Measurements from ENCODE around the gene IFT52.
A peak's percentile ranks its signal among the peaks of the same experiment; 100 is the strongest.

The IFT52 gene

DNA sequence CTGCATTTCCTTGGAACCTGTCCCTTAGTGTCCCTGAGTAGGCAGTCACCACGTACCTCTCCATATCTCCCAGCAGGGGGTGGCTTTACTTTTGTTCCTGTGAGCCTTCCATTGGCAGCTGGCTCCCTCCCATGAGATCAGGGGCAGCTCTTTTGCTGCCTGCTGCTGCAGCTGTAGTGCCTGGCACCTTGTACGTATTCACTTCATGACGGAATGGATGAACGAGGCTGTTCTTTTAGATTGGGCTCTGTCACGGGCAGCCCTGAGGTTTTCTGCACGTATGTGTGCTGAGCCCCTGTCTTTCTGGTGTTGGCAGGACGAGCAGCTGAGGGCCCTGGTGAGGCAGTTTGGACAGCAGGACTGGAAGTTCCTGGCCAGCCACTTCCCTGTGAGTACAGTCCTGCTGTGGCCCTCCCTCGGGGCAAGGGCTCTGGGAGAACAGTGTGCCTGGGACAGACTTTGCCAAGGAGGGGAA is 90.8 kb downstream of the IFT52 start:
- peak; percentile 32 for DNase-seq (ENCODE audit: low spot score)
- TF ChIP-seq, protein P1, sequence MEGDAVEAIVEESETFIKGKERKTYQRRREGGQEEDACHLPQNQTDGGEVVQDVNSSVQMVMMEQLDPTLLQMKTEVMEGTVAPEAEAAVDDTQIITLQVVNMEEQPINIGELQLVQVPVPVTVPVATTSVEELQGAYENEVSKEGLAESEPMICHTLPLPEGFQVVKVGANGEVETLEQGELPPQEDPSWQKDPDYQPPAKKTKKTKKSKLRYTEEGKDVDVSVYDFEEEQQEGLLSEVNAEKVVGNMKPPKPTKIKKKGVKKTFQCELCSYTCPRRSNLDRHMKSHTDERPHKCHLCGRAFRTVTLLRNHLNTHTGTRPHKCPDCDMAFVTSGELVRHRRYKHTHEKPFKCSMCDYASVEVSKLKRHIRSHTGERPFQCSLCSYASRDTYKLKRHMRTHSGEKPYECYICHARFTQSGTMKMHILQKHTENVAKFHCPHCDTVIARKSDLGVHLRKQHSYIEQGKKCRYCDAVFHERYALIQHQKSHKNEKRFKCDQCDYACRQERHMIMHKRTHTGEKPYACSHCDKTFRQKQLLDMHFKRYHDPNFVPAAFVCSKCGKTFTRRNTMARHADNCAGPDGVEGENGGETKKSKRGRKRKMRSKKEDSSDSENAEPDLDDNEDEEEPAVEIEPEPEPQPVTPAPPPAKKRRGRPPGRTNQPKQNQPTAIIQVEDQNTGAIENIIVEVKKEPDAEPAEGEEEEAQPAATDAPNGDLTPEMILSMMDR (IDR thresholded peaks at IDR 0.05; ENCODE audit: extremely low read depth, missing control alignments) = no peak

DNA sequence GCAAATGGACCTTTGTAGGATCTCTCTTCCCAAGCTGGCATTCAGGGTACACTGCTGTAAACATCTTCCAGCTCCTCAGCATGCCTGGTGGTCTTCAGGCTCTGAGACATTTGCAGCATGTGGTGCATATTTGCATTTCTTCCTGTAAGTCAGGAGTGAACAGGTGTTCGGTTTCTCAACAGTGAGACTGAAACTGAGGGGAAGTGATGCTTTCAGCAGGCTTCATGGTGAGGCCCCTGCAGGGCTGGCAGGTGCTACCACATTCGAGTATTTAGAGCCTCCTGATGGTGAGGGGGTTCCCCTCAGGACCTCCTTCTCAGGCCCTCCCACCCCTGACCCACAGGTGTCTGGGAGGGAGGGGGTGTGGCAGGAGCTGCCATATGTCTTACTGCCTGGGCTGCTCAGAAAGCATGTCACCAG is 91.3 kb downstream of the IFT52 start:
- TF ChIP-seq, protein P1 (IDR thresholded peaks at IDR 0.05; ENCODE audit: extremely low read depth, missing control alignments) = no peak
- DNase-seq (ENCODE audit: low spot score) = peak; percentile 83

DNA sequence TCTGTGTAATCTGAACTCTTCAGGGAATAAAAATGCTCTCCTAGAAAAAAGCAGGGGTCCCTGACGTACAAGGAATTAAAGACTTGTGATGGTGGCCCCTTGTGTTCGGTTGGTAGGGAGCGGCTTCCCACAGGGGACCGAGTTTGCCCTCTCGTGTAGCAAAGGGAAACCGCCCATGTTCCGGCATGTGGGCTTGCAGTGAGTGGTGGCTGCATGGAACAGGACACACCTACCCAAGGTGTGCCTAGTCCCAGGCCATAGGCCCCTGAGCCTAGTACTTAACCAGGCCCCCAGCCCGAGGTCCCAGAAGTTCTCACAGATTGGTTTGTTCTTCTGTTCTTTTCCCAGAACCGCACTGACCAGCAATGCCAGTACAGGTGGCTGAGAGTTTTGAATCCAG is 91.7 kb downstream of the IFT52 start:
- no peak for DNase-seq (ENCODE audit: low spot score)
- TF ChIP-seq, protein P1 (IDR thresholded peaks at IDR 0.05; ENCODE audit: extremely low read depth, missing control alignments) = no peak

DNA sequence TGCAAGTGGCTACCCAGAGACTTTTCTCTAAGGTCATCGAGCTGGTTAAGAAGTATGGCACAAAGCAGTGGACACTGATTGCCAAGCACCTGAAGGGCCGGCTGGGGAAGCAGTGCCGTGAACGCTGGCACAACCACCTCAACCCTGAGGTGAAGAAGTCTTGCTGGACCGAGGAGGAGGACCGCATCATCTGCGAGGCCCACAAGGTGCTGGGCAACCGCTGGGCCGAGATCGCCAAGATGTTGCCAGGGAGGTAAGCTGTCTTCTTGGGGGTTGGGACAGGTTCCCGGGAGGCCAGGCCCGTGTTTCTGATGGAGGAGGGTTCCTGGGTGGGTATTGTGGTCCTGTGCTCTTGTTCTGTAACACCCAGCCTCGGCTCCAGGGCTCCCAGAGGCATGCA is 96.1 kb downstream of the IFT52 start:
- TF ChIP-seq, protein P1 (IDR thresholded peaks at IDR 0.05; ENCODE audit: extremely low read depth, missing control alignments) = no peak

DNA sequence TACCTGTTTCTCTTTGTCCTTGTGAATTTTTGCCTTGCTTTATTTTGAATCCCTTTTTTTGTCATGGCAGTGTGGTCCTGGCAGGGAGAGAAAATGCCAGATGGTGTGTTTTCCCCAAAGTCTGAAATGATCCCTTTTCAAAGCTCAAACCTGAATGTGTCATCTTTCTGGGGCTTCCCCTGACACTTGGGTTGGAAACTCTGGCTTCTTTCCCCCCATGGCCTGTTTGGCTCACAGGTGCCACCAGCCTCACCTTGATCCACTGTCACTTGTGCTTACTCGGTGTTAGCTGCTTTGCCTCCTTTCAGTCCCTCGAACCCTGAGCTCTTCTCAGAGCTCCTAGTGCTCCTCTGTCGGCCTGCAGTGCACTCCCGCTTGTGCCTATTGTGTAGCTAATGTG is 98.4 kb downstream of the IFT52 start:
- no peak for DNase-seq (ENCODE audit: low spot score)
- TF ChIP-seq, protein P1 (IDR thresholded peaks at IDR 0.05; ENCODE audit: extremely low read depth, missing control alignments) = no peak

More for the DNA sequence above, 96.1 kb downstream of the IFT52 start:
- DNase-seq (ENCODE audit: low spot score) = no peak

DNA sequence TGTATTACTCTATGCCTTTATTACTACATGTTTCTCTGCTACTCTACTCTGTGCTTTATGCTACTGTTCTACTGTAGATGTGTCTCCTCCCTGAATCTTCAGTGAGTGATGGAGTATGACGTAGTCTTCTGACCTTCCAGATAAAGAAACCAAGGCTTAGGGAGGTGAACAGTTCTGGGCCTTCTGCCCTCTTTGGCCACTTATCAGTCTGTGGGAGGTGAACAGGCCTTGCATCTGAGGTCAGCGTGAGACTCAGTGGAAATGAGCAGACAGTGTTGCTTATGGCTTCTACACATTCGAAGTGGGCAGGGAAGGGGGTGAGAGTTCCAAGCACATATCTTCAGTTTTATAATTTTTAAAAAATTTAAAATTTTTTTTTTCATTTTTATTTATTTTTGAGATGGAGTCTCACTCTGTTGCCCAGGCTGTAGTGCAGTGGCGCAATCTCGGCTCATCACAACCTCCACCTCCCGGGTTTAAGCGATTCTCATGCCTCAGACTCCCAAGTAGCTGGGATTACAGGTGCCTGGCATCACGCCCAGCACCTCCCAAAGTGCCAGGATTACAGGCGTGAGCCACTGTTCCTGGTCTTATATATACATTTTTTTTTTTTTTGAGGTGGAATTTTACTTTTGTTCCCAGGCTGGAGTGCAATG is 100.3 kb downstream of the IFT52 start:
- TF ChIP-seq, protein P1 (IDR thresholded peaks at IDR 0.05; ENCODE audit: extremely low read depth, missing control alignments) = no peak
- DNase-seq (ENCODE audit: low spot score) = no peak

DNA sequence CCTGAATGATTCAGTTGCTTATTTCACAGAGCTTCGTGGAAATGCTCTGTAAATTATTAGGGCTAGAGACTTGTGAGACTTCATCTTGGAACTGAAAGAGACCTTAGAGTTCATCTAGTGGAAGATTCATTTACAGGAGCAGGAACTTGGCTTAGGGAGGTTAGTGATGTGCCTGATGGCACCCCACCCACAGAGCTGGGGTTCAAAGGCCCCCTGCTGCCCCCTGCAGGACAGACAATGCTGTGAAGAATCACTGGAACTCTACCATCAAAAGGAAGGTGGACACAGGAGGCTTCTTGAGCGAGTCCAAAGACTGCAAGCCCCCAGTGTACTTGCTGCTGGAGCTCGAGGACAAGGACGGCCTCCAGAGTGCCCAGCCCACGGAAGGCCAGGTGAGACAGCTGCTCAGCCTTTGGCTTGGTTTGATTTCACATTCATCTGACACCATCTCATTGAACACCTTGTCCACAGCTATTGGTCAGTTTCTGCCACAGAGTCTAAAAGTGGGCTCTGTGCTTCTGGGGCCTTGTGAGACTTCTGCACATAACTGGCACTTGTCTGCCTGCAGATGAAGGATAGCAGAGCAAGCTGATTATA is 101.3 kb downstream of the IFT52 start:
- peak; percentile 74 for DNase-seq (ENCODE audit: low spot score)
- TF ChIP-seq, protein P1 (IDR thresholded peaks at IDR 0.05; ENCODE audit: extremely low read depth, missing control alignments) = peak; percentile 58

Measured in GM20000 (cell line).